ENCODE data around the gene PDZD8.
"Not testable (repeated sequence)": the region's sequence is repeated elsewhere in the genome, so short reads cannot be mapped to it uniquely, and the experiment has no call there.

Gene PDZD8

DNA sequence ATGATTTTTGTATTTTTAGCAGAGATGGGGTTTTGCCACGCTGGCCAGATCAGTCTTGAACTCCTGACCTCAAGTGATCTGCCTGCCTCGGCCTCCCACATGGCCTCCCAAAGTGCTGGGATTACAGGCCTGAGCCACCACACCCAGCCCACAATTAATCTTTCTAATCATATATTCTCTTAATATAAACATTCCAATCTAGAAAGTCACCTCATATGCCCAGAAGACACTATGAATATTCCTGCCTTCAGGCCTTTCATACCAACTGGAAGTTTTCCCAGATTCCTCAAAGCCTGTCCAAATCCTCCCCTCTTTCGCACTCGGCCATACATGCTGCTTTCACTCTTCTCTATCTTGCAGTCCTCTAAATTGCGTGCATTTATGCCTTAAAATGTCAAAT is 32.6 kb downstream of the PDZD8 start:
- no peak for DNase-seq

DNA sequence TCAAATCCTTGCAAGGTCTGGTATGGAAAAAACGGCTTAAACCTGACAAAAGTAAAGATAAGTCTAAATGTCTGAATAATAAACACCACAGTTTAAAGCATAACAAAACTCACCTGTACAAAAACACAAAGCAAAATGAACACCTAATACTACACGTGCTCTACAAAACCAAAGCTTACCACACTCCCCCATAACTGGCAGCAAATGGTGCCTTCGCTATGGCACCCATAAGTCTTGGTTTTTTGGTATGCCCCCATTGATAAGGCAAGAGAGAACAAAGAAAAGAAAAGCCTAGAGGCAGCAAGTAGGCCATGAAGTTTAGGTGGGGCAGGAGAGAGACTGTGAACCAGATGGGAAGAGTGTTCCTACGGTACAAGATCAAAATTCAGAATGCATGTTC is 34.2 kb downstream of the PDZD8 start:
- DNase-seq, result no peak

DNA sequence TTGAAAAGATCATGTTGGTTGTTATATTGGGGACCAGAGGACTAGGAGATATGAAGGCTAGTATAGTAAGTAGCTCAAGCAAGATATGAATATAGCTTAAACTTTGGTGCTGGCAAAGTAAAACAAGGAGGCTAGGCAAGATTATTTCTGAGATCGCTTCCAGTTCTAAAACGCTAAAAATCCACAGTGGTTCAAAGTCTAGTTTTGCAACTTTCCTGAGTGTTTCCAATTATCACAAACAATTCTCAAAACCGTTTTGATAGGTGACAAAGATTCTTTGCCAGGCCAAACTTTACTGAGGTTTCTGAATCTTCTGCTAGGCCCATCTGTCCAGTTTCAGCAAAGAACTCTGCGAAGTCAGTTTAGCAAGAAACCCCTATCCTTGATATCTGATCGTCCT is 35.3 kb downstream of the PDZD8 start:
- no peak for DNase-seq

DNA sequence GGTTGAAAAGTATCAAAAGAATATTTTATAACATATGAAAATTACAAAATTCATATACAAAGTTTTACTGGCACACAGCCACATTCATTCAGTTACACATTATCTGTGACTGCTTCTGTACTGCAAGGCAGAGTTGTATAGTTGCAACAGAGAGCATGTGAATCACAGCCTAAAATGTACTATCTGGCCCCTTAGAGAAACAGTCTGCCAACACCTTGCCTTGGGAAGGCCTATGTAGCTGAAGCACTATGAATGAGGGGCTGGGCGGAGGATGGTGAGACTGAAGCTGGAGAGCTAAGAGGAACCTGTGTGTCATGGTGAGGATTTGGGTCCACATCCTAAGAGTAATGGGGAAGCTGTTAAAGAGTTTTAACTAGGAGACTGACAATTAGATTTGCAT is 35.7 kb downstream of the PDZD8 start:
- DNase-seq, result no peak

DNA sequence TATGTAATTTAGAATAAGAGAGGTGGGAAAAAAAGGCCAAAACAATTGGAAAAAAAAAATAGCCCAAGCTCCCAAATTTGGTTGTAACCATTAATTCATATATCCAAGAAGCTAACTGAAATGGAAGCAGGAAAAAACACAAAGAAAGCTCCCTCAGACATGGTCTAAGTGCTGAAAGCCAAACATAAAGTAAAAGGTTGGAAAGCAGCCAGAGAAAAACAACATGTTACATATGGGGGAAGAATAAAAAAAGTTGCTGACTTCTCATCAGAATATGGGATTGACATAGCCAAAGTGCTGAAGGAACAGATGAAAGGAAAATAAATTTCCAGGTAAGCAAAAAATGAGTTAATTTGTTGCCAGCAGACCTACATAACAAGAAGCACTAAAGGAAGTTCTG is 40.3 kb downstream of the PDZD8 start:
- no peak for DNase-seq

DNA sequence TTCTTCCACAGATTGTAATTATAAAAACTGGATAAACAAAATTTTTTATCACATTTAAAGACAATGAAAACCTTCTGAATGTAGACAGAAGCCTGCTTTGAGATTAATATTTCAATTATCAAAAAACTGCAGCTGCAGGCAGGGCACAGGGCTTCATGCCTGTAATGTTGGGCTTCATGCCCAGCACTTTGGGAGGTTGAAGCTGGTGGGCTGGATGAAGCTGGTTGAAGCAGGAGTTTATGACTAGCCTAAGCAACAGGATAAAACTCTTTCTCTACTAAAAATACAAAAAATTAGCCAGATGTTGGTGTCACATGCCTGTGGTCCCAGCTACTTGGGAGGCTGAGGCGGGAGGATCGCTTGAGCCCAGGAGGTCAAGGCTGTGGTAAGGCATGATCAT is 41.2 kb downstream of the PDZD8 start:
- DNase-seq, result no peak

DNA sequence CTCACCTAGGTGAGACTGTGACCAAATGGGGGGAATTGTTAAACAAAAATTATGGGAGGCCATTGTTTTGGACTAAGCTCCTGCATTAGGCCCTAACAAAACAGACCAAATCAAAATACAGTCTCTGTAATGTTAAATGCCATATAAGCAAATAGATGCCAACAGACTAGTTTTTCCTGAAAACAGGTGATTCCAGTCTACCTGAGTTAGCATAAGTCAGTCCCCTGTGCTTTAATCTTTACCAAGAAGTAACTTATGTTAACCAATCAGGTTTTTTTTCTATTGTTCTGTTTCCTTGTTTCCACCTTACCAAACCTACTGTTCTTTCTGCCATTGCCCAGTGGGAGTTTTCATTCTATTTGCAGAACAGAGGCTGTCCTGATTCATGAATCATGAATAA is 48.0 kb downstream of the PDZD8 start:
- DNase-seq, result no peak

DNA sequence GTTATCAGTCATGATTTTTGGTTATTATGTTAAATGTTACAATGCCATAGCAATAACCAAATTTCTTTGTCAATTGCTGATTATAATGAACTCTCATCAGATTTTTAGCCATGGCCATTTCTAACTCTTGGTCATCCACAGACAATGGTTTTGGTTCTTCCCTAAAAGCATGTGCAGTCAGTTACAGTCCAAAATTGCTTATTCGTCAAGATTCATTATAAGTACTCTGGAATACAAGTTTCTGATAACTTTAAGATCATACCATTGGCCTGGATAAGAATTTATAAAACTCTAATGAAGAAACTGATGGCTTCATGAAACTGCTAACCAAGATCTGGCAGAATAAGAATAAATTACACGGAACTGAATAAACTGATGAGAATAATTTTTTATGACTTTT is 50.9 kb downstream of the PDZD8 start:
- DNase-seq, result no peak

DNA sequence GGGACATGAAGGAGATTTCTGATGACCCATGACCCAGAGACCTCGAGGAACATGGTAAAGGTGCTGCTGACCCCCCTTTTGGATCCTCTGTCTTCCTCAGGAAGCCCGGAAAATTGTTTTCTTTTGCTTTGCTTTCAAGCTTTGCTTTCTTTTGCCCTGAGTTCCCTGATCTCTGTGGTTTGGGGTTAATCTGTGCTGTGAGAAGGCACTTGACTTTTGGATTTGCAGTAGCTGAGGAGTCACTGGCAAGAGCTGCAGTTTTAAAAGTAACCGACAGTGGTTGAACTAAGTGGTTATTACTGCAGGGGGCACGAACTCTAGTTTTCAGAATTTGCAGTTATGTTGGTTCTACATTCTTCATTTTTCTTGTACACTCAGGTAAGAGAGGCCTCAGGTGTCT is 53.0 kb downstream of the PDZD8 start:
- DNase-seq, result no peak

DNA sequence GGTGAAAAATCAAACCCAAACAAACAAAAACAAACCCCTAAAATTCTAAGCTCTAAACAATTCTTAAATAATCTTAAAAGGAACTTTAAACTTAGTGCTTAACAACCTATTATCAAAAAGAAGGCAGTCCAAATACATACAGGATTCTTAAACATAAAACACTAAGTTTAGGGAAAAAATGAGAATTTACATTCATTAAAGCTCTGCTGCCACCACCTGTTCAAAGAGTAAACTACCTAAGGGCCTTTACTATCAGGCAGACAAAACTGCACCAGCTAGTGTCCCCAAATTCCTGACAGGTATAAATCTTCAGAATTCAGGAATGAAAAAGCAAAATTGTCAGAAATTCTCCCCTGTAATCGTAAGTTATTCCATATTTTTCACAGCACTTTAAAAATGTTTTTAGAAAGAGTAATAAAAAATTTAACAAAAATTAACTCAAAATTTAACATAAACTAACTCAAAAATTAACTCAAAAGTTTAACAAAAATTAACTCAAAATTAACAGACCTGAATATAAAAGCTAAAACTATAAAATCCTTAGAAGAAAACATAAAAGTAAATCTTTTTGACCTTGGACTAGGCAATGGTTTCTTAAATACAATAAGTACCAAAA is 55.1 kb downstream of the PDZD8 start:
- DNase-seq, result no peak

DNA sequence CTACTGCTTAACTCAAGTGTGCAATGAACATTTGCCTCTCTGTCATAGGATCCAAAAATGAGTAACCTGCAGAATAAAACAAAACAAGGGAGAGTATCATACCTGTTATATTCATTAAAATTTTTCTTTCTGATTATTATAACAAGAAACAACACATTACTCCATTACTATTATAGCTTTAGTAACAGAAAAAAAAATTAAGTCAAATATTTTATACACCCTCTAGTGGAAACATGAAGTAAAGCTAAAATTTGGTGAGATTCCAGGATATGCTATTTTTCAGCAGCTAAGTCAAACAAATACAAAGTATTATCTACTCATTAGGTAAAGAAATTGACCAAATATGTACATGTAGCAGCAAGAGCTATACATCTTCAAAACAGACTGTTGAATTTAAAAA is 56.3 kb downstream of the PDZD8 start:
- DNase-seq, result no peak

DNA sequence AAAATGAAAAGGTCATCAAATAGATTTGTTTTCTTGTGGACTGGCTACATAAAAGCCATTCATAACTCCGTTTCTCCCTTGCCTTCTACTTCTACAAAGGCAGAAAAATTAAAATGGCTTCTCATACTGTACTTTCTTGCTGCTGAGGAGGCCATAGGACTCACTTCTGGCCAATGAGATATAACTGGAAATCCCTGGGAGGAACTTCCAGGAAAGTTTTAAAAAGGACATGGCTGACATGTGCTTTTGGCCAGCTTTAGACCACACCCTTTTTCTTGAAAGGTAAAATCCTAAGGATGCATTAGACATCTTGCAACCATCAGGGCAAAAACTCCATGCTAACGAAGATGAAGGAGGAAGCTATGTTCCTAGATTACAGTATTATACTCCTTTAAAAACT is 58.5 kb downstream of the PDZD8 start:
- DNase-seq, result no peak

DNA sequence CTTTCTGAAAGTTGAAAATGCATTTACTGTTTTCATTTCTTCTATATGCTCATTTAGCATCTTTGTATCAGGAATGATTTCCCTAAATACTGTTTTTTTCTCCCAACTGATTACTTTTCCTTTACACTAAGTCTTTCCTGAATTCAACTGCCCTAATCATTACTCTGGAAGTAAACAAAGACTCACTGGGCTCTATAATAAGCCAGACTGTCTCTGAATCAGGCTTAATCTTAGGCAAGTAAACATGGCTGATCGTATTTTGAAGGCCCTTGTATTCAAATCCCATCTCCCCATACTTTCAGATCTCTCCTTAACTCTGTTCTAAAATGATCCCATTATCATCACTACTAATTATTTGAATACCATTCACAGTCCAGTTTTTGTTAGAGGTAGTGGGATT is 61.6 kb downstream of the PDZD8 start:
- no peak for DNase-seq

DNA sequence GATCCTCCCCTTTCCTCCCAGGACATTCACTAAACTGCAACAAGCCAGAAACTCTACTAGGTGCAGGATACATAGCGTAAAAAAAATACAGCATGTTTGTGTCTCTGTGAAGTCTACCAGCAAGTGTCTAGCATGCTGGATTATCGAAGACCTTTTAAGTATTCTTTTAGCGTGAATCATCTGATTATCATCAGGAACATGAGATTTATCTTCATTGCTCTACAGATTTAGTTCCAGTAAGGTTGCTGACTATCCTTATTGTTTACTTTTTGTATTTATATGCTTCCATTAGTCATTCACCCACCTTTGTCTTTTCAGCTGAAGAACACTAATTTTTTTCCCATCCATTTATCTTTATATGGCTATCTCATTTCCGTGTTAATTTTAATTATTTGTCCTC is 62.8 kb downstream of the PDZD8 start:
- DNase-seq, result no peak

DNA sequence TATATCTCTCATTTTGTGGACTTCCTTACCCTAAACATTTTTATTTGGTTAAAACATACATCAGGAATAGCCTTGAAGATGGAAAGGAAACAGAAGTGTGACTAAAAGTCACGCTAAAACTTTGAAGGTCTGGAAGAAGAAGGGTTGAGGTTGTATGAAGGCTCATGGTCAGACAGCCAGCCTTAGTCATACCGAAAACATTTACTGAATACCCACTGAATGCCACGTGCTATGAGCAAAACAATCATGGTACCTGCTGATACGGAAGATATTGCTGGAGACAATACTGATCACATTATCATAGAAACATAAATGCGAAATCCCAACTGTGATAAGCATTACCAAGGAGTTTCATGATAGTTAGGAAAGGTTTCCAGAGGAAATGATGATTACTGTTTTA is 64.0 kb downstream of the PDZD8 start:
- no peak for DNase-seq

DNA sequence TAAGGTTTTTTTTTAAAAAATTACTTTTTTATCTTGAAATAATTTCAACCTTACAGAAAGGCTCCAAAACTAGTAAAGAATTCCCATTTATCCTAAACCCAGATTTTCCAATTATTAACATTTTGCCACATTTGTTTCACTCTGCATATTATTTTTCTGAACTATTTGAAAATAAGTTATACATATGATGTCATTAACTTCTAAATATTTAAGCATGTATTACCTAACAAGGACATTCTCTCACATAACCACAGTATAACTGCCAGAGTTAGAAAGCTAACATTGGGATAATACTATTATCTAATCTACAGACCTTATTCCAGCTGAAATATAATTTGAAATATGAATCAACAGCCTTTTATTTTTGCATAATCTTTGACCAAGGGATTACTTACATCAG is 68.6 kb downstream of the PDZD8 start:
- DNase-seq, result no peak

DNA sequence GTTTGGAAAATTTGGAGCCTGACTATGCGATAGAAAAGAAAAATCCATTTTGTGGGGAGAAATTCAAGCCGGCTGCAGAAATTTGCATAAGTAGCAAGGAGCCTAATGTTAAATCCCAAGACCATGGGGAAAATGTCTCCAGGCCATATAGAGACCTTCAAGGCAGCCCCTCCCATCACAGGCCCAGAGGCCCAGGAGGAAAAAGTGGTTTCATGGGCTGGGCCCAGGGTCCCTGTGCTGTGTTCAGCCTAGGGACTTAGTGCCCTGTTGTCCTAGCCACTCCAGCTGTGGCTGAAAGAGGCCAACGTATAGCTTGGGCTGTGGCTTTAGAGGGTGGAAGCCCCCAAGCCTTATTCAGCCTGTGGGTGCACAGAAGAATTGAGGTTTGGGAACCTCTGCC is 71.8 kb downstream of the PDZD8 start:
- not testable (repeated sequence) for DNase-seq

DNA sequence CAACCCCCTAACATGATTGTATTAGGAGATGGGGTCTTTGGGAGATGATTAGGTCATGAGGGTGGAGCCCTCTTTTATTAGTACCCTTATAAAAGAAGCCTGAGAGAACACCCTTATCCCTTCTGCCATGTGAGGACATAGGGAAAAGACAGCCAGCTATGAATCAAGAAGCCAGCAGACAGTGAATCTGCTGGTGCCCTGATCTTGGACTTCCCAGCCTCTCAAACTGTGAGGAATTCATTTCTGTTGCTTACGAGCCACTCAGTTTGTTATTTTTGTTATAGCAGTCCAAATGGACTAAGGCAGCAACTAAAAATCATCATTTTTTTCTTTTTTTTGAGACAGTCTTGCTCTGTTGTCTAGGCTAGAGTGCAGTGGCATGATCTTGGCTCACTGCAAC is 74.6 kb downstream of the PDZD8 start:
- no peak for DNase-seq

DNA sequence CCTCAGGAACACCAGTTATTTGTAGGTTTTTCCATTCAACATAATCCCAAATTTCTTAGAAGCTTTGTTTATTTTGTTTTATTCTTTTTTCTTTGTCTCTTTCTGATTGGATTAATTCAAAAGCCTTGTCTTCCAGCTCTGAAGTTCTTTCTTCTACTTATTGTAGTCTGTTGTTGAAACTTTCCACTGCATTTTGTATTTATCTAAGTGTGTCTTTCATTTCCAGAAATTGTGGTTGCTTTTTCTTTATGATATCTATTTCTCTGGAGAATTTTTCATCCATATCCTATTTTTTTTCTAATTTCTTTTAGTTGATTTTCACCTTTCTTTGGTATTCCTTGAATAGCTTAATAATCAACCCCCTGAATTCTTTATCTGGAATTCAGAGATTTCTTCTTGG is 75.8 kb downstream of the PDZD8 start:
- no peak for DNase-seq

DNA sequence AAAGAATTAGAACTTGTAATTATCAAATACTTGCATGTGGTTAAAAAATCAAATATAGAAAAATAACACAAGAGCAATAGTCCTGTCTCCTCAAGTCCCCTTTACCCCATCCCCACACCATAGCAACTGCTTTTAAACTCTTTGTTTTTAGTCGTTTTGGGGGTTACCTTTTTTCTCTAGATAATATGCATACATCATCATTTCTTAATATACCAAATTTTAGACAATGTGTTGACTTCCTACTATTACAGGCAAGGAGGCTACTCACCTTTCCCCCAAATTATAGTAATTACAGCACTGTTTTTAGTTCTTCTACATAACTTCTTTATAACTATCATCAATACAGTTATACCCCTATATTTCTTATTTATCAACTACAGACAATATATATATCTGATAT is 77.0 kb downstream of the PDZD8 start:
- DNase-seq, result no peak

DNA sequence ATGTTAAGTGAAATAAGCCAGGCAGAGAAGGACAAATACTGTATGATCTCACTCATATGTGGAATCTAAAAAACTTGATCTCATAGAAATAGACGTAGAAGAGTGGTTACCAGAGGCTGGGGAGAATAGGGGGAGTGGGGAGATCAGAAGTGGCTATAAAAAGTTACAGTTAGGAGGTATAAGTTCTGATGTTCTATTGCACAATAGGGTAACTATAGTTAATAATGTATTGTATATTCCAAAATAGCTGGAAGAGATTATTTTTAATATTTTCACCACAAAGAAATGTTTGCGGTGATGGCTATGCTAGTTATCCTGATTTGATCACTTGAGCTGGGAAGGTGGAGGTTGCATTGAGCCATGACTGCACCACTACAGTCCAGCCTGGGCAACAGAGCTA is 80.5 kb downstream of the PDZD8 start:
- DNase-seq, result no peak

DNA sequence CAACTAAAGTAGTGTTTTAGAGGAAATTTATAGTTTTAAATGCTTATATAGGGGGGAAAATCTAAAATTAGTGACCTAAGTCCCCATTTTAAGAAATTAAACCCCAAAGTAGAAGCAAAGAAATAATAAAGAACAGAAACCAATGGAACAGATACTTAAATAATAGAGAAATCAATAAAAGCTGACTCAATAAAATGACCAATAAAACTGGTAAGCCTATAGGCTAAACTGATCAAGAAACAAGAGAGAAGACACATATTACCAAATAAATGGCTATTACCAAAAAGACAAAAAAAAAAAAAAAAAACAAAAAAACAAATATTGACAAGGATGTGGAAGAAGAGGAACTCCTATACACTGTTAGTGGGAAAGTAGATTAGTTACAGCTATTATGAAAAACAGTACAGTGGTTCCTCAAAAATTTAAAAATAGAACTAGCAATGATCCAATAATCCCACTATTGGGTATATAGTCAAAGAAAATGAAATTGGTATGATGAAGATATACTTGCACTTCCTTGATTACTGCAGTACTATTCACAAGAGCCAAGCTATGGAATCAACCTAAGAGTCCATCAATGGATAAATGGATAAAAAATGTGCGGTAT is 81.1 kb downstream of the PDZD8 start:
- no peak for DNase-seq

DNA sequence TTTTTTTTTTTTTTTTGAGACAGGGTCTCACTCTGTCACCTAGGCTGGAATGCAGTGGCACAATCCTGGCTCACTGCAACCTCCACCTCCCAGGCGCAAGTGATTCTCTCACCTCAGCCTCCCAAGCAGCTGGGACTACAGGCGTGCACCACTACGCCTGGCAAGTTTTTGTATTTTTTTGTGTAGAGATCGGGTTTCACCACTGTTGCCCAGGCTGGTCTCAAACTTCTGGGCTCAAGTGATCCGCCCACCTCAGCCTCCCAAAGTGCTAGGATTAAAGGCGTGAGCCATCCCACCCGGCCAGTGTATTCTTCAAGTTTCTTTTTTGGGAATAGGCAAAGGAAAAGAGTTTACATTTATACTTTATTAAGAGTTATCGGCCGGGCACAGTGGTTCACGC is 84.4 kb downstream of the PDZD8 start:
- DNase-seq, result not testable (repeated sequence)

DNA sequence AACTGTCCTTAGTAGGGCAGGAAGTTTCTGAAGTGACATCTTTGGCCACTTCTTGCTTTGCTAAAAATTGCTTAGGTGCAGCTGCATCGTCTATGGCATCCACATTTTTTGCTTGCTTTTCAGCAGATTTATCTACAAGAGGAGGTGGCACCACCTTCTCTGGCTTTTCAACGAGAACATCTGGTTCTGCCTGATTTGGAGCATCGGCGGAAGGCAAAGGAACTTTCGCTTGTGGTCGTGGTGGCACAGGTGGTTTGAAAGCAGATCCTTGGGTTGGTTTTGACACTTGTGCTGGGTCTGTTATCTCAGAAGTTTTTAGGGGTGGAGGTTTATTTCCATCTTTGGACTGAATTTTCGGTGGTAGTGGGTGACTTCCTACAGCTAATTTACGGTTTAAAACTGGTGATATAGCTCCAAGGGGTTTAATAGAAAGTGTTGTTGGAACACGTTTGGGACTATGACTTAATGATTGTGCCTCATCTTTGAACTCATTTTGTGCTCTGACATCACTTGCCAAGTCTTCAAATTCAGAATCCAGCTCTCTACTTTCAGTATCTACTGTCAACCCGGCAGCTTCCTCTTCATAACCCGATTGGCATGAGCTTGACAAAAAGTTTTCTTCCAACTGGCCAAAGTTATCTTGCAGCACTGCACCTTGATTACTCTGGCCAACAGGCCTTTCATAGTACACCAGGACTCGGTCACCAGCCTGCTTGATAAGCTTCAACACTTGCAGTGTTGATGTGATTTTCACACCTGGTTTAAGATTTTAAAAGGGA is 90.3 kb downstream of the PDZD8 start:
- no peak for DNase-seq

DNA sequence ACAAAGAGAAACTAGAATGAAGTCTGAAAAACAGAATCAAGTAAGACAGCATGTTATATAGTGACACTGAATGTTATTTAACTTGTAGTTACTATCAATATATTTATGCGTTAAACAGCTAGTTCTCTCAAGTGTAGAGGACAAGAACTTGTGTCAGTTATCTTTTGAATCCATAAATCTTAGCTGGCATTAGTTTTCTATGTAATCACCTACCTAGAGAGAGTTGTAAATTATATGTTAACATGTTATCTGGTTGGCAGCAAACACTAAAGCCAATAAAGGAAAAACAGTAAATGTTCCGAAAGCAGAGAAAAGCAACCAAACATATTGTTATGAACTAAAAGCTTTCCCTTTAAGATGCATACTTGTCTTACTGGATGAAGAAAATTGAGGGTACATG is 97.6 kb downstream of the PDZD8 start:
- no peak for DNase-seq

All from activated T-cell treated with anti-CD3 and anti-CD28 coated beads, Interleukin-2, amount 50 U/mL, for 1 hour (primary cell).